ENCODE data around the gene CNIH4. TPM values are rescaled to one million over a fixed set of nuclear protein-coding genes. Genes with fewer than 3 reads are reported as not detected.

Gene CNIH4
- total RNA-seq, 1 experiment from 2014 or later, result 77.8 TPM

- H3K9me3 Mint-ChIP-seq, result no peaks in the 10 kb centered on the region
- peaks cover 83% of the 10 kb centered on the region for H3K36me3 Mint-ChIP-seq
- no peaks in the 10 kb centered on the region for H3K4me1 Mint-ChIP-seq
- TF ChIP-seq, protein P1, sequence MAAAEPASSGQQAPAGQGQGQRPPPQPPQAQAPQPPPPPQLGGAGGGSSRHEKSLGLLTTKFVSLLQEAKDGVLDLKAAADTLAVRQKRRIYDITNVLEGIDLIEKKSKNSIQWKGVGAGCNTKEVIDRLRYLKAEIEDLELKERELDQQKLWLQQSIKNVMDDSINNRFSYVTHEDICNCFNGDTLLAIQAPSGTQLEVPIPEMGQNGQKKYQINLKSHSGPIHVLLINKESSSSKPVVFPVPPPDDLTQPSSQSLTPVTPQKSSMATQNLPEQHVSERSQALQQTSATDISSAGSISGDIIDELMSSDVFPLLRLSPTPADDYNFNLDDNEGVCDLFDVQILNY (CRISPR knock-in tag; IDR thresholded peaks at IDR 0.05), result no peak
- no peak for TF ChIP-seq CBFB (CRISPR knock-in tag; IDR thresholded peaks at IDR 0.05; ENCODE audit: low read depth)
- no peak for TF ChIP-seq SMAD4 (CRISPR knock-in tag; IDR thresholded peaks at IDR 0.05)
- no peak for TF ChIP-seq ATF1 (CRISPR knock-in tag; IDR thresholded peaks at IDR 0.05)
- TF ChIP-seq EMX1 (CRISPR knock-in tag; IDR thresholded peaks at IDR 0.05), result no peak
- TF ChIP-seq ATF2 (CRISPR knock-in tag; IDR thresholded peaks at IDR 0.05; ENCODE audit: borderline replicate concordance, low read depth), result no peak
- no peak for TF ChIP-seq HMGA2 (CRISPR knock-in tag; IDR thresholded peaks at IDR 0.05)
- no peak for TF ChIP-seq ZNF263 (CRISPR knock-in tag; IDR thresholded peaks at IDR 0.05; ENCODE audit: low read depth)
- no peak for TF ChIP-seq ZSCAN18 (CRISPR knock-in tag; IDR thresholded peaks at IDR 0.05)
- no peak for TF ChIP-seq KAT7 (CRISPR knock-in tag; IDR thresholded peaks at IDR 0.05; ENCODE audit: borderline replicate concordance)
- TF ChIP-seq ELF4 (CRISPR knock-in tag; IDR thresholded peaks at IDR 0.05; ENCODE audit: low read depth), result no peak
- TF ChIP-seq TP53 (CRISPR knock-in tag; IDR thresholded peaks at IDR 0.05), result no peak
- ChIA-PET POLR2A (no interaction called here), CTCF (no interaction called here)
- H3K27me3 Mint-ChIP-seq (ENCODE audit: low read depth), result no peaks in the 10 kb centered on the region
- H3K4me3 Mint-ChIP-seq, result no peak overlapping the region
- DNase-seq (ENCODE audit: low spot score), result no peak
- H3K27ac Mint-ChIP-seq, result no peak overlapping the region; the same call in 1 of the 2 replicates
- no peak for ATAC-seq
Observed at GRCh38 chr1:224392411-224393249, 36.0 kb downstream of the CNIH4 start.

DNA sequence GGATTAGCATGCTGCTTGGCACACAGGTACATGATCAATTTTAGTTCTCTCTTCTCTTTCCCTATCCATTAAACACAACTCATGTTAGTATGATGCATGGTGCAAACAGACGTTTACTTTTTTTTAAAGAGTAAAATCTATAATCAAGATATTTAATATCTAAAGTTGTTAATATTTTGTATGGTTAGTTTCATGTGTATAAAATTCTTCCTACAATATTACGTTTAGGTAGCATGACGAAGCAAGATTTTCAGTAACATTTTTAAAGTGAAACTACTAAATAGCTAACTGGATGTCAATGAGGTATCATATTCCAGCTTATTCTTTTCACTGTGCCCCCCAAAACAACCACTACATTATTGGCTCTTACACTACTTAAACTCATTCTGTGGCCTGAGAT lies 36.6 kb downstream of the CNIH4 start:
- H3K27me3 Mint-ChIP-seq (ENCODE audit: low read depth), result no peaks in the 10 kb centered on the region
- ChIA-PET CTCF (no interaction called here), POLR2A (no interaction called here)
- no peak overlapping the region for H3K27ac Mint-ChIP-seq
- no peaks in the 10 kb centered on the region for H3K4me1 Mint-ChIP-seq
- no peak overlapping the region for H3K4me3 Mint-ChIP-seq
- H3K9me3 Mint-ChIP-seq, result no peaks in the 10 kb centered on the region
- H3K36me3 Mint-ChIP-seq, result peaks cover 89% of the 10 kb centered on the region
- no peak for DNase-seq (ENCODE audit: low spot score)
- no peak for ATAC-seq
- TF ChIP-seq, protein P2, sequence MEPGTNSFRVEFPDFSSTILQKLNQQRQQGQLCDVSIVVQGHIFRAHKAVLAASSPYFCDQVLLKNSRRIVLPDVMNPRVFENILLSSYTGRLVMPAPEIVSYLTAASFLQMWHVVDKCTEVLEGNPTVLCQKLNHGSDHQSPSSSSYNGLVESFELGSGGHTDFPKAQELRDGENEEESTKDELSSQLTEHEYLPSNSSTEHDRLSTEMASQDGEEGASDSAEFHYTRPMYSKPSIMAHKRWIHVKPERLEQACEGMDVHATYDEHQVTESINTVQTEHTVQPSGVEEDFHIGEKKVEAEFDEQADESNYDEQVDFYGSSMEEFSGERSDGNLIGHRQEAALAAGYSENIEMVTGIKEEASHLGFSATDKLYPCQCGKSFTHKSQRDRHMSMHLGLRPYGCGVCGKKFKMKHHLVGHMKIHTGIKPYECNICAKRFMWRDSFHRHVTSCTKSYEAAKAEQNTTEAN (CRISPR knock-in tag; IDR thresholded peaks at IDR 0.05), result no peak
- no peak for TF ChIP-seq ZNF396 (CRISPR knock-in tag; IDR thresholded peaks at IDR 0.05; ENCODE audit: borderline replicate concordance)
- TF ChIP-seq NR1H2 (CRISPR knock-in tag; IDR thresholded peaks at IDR 0.05), result no peak
- no peak for TF ChIP-seq ATF1 (CRISPR knock-in tag; IDR thresholded peaks at IDR 0.05)
- TF ChIP-seq, protein P3, sequence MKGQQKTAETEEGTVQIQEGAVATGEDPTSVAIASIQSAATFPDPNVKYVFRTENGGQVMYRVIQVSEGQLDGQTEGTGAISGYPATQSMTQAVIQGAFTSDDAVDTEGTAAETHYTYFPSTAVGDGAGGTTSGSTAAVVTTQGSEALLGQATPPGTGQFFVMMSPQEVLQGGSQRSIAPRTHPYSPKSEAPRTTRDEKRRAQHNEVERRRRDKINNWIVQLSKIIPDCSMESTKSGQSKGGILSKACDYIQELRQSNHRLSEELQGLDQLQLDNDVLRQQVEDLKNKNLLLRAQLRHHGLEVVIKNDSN (CRISPR knock-in tag; IDR thresholded peaks at IDR 0.05), result no peak
- no peak for TF ChIP-seq PREB (CRISPR knock-in tag; IDR thresholded peaks at IDR 0.05; ENCODE audit: borderline replicate concordance)
- no peak for TF ChIP-seq AR (CRISPR knock-in tag; IDR thresholded peaks at IDR 0.05)
- TF ChIP-seq, protein P1 (CRISPR knock-in tag; IDR thresholded peaks at IDR 0.05), result no peak
- TF ChIP-seq KAT7 (CRISPR knock-in tag; IDR thresholded peaks at IDR 0.05; ENCODE audit: borderline replicate concordance), result no peak
- TF ChIP-seq ZNF425 (CRISPR knock-in tag; conservative IDR thresholded peaks at IDR 0.05), result no peak
